Measurements from ENCODE around the gene LRBA. TPM values are rescaled to one million over a fixed set of nuclear protein-coding genes. Genes with fewer than 3 reads are reported as not detected.
"Not testable (repeated sequence)": the region's sequence is repeated elsewhere in the genome, so short reads cannot be mapped to it uniquely, and the experiment has no call there.

The LRBA gene
- total and polyA plus RNA-seq, 9 donors: 20.7 to 30.5 (median 27.7) TPM

DNA sequence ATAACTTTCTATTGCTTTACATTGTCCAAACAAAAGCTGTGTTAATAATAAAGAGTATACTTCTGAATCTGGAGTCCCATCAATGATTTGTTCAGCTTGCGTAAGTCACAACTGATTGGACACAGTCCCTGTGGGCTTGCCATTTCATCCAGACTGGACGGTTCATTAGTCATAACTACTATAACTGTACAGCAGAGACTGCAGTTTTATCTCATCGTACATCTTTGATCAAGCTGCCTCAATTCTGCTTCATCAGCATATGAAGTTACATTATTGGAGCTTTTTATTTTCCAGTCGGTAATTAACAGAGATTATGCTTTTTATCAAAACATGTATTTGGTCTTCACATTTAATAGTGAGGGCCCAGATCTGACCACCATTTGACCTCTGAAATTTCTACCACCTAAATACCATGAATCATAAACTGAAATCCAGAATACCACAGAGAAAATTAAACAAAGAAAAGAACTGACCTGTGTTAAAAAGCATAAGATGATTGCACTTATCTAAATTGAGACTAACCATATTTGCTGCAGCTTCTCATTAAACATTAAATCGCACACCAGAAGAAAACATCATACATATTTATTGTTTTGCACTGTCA lies 445.6 kb downstream of the LRBA start:
- no peak for DNase-seq
- Histone ChIP-seq H3K4me1 (ENCODE audit: control insufficient read depth, insufficient read depth, low read length) (no peaks in the 10 kb centered on the region), H3K4me3 (ENCODE audit: low read length) (no peak overlapping the region), H3K9me3 (replicated peaks; ENCODE audit: control insufficient read depth, low read depth, low read length) (no peaks in the 10 kb centered on the region), H3K36me3 (ENCODE audit: control insufficient read depth, insufficient read depth, low read length) (no peaks in the 10 kb centered on the region), H3K27me3 (ENCODE audit: control insufficient read depth, insufficient read depth, low read length) (no peaks in the 10 kb centered on the region), H3K27ac (ENCODE audit: low read length) (no peak overlapping the region)
- WGBS (ENCODE audit: insufficient coverage): 67% methylated on average over 1 of the region's 5 CpGs

DNA sequence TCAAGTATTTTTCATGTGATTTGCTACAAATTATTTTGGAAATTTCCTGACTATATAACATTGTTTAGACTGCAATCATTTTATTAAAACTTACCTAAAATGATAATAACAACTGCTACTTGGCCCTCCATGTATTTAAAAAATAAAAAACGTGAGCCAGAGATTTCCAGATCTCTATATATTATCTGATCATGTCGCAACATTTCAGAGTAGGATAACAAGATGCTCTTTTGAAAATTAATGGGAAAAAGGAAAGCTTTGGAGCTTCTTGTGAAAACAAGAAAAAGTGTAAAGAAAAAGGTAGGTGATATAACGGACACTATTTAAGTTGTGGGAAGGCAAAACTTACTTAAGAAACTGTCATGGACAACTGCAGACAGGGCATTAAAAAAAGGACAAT lies 448.0 kb downstream of the LRBA start:
- DNase-seq: no peak
- Histone ChIP-seq H3K27me3 (ENCODE audit: control insufficient read depth, insufficient read depth, low read length) (no peaks in the 10 kb centered on the region), H3K4me1 (ENCODE audit: control insufficient read depth, insufficient read depth, low read length) (no peaks in the 10 kb centered on the region), H3K4me3 (ENCODE audit: low read length) (no peak overlapping the region), H3K9me3 (replicated peaks; ENCODE audit: control insufficient read depth, low read depth, low read length) (no peaks in the 10 kb centered on the region), H3K36me3 (ENCODE audit: control insufficient read depth, insufficient read depth, low read length) (no peaks in the 10 kb centered on the region), H3K27ac (ENCODE audit: low read length) (no peak overlapping the region)
- 100% methylated on average over 1 of the region's 3 CpGs for WGBS (ENCODE audit: insufficient coverage)

DNA sequence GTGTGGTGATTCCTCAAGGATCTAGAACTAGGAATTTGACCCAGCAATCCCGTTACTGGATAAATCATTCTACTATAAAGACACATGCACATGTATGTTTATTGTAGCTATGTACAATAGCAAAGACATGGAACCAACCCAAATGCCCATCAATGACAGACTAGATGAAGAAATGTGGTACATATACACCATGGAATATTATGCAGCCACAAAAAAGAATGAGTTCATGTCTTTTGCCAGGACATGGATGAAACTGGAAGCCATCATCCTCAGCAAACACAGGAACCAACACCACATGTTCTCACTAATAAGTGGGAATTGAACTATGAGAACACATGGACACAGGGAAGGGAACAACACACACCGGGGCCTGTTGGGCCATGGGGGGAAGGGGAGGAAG lies 450.1 kb downstream of the LRBA start:
- H3K27me3 ChIP-seq (ENCODE audit: control insufficient read depth, insufficient read depth, low read length); H3K36me3 ChIP-seq (ENCODE audit: control insufficient read depth, insufficient read depth, low read length); H3K4me1 ChIP-seq (ENCODE audit: control insufficient read depth, insufficient read depth, low read length); H3K27ac ChIP-seq (ENCODE audit: low read length); H3K4me3 ChIP-seq (ENCODE audit: low read length); DNase-seq; H3K9me3 ChIP-seq (replicated peaks; ENCODE audit: control insufficient read depth, low read depth, low read length): not testable (repeated sequence)
- no CpG with 5 or more reads among the region's 2 CpGs for WGBS (ENCODE audit: insufficient coverage)

DNA sequence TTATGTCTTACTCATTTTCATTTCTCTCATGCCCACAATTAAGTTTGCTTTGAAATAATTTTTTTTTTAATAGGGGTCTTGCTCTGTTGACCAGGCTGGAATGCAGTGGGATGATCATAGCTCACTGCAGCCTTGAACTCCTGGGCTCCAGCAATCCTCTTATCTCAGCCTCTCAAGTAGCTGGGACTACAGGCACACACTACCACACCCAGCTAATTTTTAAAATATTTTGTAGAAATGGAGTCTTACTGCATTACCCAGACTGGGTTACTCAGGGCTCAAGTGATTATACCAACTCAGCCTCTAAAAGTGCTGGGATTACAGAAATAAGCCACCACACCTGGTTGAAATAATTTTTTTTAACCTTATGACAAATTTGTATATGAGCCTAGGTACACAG lies 452.3 kb downstream of the LRBA start:
- H3K9me3 ChIP-seq (replicated peaks; ENCODE audit: control insufficient read depth, low read depth, low read length): no peaks in the 10 kb centered on the region
- H3K4me3 ChIP-seq (ENCODE audit: low read length): no peak overlapping the region
- no peaks in the 10 kb centered on the region for H3K27me3 ChIP-seq (ENCODE audit: control insufficient read depth, insufficient read depth, low read length)
- no peak for DNase-seq
- H3K36me3 ChIP-seq (ENCODE audit: control insufficient read depth, insufficient read depth, low read length): no peaks in the 10 kb centered on the region
- no peaks in the 10 kb centered on the region for H3K4me1 ChIP-seq (ENCODE audit: control insufficient read depth, insufficient read depth, low read length)
- no peak overlapping the region for H3K27ac ChIP-seq (ENCODE audit: low read length)

DNA sequence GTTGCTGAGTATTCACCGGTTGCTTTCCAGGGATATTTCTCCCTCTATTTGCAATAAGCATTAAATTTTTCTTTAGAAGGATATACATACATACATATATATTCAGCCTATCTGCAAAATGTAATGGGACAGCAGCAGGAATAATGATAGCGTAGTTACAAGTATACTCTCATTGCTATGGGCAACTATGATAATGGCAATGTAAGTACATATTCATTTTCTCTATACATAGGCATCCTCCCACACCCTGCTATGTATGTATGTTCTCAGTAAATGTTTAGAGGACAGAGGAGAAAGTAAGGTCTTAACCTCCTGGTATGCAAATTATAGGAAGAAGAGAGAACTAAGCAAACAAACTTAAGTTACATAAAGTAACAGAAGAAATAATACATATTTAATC lies 452.8 kb downstream of the LRBA start:
- H3K36me3 ChIP-seq (ENCODE audit: control insufficient read depth, insufficient read depth, low read length): no peaks in the 10 kb centered on the region
- DNase-seq: no peak
- WGBS (ENCODE audit: insufficient coverage): no CpG with 5 or more reads among the region's 2 CpGs
- H3K27me3 ChIP-seq (ENCODE audit: control insufficient read depth, insufficient read depth, low read length): no peaks in the 10 kb centered on the region
- no peak overlapping the region for H3K27ac ChIP-seq (ENCODE audit: low read length)
- no peaks in the 10 kb centered on the region for H3K9me3 ChIP-seq (replicated peaks; ENCODE audit: control insufficient read depth, low read depth, low read length)
- no peaks in the 10 kb centered on the region for H3K4me1 ChIP-seq (ENCODE audit: control insufficient read depth, insufficient read depth, low read length)
- H3K4me3 ChIP-seq (ENCODE audit: low read length): no peak overlapping the region

DNA sequence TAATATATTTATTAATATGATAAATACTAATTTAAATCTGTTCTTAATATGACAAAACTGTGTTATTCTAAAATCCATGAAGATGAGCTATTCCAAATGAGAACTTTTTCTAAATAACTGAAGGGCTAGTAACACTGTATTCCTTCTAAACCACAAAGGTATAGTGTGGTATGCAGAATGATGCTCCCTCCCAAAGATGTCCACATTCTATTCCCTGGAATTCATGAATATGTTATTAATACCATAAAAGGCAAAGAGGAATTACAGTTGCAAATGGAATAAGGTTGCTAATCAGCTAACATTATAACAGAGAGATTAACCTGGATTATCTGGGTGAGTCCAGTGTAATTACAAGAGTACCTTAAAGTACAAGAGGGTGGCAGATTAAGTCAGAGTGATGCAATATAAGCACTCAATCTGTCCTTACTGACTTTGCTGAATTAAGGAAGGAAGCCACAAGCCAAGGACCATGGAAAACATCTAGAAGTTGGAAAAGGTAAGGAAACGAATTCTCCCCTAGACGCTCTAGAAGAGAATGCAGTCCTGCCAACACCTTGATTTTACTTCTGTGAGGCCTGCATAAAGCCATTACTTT lies 453.8 kb downstream of the LRBA start:
- Histone ChIP-seq H3K27ac (ENCODE audit: low read length) (no peak overlapping the region), H3K36me3 (ENCODE audit: control insufficient read depth, insufficient read depth, low read length) (no peaks in the 10 kb centered on the region), H3K9me3 (replicated peaks; ENCODE audit: control insufficient read depth, low read depth, low read length) (no peaks in the 10 kb centered on the region), H3K4me1 (ENCODE audit: control insufficient read depth, insufficient read depth, low read length) (no peaks in the 10 kb centered on the region), H3K27me3 (ENCODE audit: control insufficient read depth, insufficient read depth, low read length) (no peaks in the 10 kb centered on the region), H3K4me3 (ENCODE audit: low read length) (no peak overlapping the region)
- no CpG with 5 or more reads among the region's 2 CpGs for WGBS (ENCODE audit: insufficient coverage)
- no peak for DNase-seq

DNA sequence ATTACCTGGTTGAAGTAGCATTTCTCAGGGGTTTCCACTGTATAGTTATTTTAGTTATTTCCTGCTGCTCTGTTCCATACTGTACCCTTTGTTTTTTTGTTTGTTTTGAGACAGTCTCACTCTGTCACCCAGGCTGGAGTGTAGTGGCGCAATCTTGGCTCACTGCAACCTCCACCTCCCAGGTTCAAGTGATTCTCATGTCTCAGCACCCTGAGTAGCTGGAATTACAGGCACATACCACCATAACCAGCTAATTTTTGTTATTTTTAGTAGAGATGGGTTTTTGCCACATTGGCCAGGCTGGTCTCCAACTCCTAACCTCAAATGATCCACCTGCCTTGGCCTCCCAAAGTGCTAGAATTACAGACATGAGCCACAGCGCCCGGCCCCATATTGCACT lies 457.3 kb downstream of the LRBA start:
- not testable (repeated sequence) for DNase-seq; H3K9me3 ChIP-seq (replicated peaks; ENCODE audit: control insufficient read depth, low read depth, low read length); H3K27ac ChIP-seq (ENCODE audit: low read length); H3K36me3 ChIP-seq (ENCODE audit: control insufficient read depth, insufficient read depth, low read length); H3K4me1 ChIP-seq (ENCODE audit: control insufficient read depth, insufficient read depth, low read length); H3K4me3 ChIP-seq (ENCODE audit: low read length); H3K27me3 ChIP-seq (ENCODE audit: control insufficient read depth, insufficient read depth, low read length)
- no CpG with 5 or more reads among the region's 3 CpGs for WGBS (ENCODE audit: insufficient coverage)

DNA sequence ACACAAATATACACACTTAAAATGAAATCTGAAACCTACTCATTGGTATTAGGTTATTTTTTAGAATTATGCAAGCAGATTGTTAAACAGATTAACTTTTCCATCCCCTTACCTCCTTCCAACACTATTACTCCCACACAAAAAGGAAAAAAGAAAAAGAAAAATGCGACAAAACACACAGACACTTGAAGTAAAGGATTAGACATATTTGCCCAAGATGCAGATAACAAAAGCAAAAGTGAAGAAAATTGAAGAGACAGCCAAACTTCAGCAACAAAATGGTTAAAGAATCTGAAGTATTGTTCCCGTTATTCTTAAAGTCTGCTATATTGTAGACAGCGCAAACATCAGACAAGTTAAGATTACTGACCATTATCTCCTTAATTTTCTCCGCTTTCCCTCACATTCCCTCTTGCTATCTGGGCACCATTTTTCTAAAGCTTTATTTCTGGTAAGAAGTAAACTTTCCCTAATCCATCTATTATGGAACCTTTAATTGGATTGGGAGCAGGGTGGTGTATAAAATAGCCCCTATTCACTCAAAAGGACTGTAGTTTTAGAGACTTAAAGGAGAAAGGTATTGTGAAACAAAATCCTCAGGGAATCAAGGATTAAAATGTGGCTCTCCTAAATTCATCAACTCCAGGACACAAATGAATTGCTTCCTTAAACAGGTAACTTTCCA lies 467.8 kb downstream of the LRBA start:
- no peaks in the 10 kb centered on the region for H3K9me3 ChIP-seq (replicated peaks; ENCODE audit: control insufficient read depth, low read depth, low read length)
- H3K4me1 ChIP-seq (ENCODE audit: control insufficient read depth, insufficient read depth, low read length): no peaks in the 10 kb centered on the region
- H3K4me3 ChIP-seq (ENCODE audit: low read length): no peak overlapping the region
- no peak overlapping the region for H3K27ac ChIP-seq (ENCODE audit: low read length)
- no CpG with 5 or more reads among the region's 4 CpGs for WGBS (ENCODE audit: insufficient coverage)
- H3K36me3 ChIP-seq (ENCODE audit: control insufficient read depth, insufficient read depth, low read length): no peaks in the 10 kb centered on the region
- no peaks in the 10 kb centered on the region for H3K27me3 ChIP-seq (ENCODE audit: control insufficient read depth, insufficient read depth, low read length)
- no peak for DNase-seq

DNA sequence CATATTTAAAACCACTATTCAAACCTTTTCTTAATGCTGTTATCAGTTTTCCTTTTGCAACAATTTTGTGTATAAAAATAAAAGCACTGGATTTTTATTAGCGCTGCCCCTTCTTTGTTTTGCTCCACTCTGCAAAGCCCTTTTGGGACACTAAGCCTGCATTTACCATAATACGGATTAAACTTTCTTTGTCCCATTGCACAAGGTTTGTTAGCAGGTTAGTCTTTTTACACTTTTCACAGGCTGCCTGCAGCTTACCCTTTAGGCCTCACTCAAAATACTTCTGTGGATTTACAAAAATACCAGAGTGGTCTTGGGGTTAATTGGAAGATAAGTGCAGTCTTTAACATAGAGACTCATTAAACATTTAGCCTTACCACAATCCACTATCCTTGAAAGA lies 468.8 kb downstream of the LRBA start:
- no CpG with 5 or more reads among the region's 2 CpGs for WGBS (ENCODE audit: insufficient coverage)
- no peaks in the 10 kb centered on the region for H3K27me3 ChIP-seq (ENCODE audit: control insufficient read depth, insufficient read depth, low read length)
- no peaks in the 10 kb centered on the region for H3K36me3 ChIP-seq (ENCODE audit: control insufficient read depth, insufficient read depth, low read length)
- H3K27ac ChIP-seq (ENCODE audit: low read length): no peak overlapping the region
- no peak for DNase-seq
- no peaks in the 10 kb centered on the region for H3K4me1 ChIP-seq (ENCODE audit: control insufficient read depth, insufficient read depth, low read length)
- no peaks in the 10 kb centered on the region for H3K9me3 ChIP-seq (replicated peaks; ENCODE audit: control insufficient read depth, low read depth, low read length)
- H3K4me3 ChIP-seq (ENCODE audit: low read length): no peak overlapping the region

DNA sequence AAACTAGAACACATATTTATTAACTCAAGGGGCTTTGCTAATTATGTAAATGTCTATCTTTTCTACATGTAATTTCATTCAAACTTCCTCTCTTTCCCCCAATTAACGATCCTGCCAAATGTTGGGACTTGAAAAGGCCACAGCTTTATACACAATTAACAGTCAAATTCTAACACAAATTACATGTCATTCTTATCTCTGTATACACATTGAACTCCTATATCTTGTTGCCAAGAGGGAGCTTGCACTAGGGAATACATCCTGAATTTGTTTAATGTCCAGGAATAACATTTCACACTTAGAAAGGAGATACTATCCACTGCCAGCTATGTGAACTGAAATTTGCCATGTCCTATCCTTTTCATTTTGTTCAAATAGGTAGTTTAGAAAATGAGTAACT lies 472.0 kb downstream of the LRBA start:
- Histone ChIP-seq H3K9me3 (replicated peaks; ENCODE audit: control insufficient read depth, low read depth, low read length) (no peaks in the 10 kb centered on the region), H3K36me3 (ENCODE audit: control insufficient read depth, insufficient read depth, low read length) (no peaks in the 10 kb centered on the region), H3K27me3 (ENCODE audit: control insufficient read depth, insufficient read depth, low read length) (no peaks in the 10 kb centered on the region), H3K4me3 (ENCODE audit: low read length) (no peak overlapping the region), H3K27ac (ENCODE audit: low read length) (no peak overlapping the region), H3K4me1 (ENCODE audit: control insufficient read depth, insufficient read depth, low read length) (no peaks in the 10 kb centered on the region)
- WGBS (ENCODE audit: insufficient coverage): no CpG with 5 or more reads among the region's 1 CpG
- DNase-seq: no peak

Measured in muscle of leg (tissue), 11 donors.